ENCODE measurements around the gene CLTB. TPM values are rescaled to one million over a fixed set of nuclear protein-coding genes. Genes with fewer than 3 reads are reported as not detected.

Gene CLTB
- total RNA-seq, 1 experiment from 2014 or later = 58.6 TPM

DNA sequence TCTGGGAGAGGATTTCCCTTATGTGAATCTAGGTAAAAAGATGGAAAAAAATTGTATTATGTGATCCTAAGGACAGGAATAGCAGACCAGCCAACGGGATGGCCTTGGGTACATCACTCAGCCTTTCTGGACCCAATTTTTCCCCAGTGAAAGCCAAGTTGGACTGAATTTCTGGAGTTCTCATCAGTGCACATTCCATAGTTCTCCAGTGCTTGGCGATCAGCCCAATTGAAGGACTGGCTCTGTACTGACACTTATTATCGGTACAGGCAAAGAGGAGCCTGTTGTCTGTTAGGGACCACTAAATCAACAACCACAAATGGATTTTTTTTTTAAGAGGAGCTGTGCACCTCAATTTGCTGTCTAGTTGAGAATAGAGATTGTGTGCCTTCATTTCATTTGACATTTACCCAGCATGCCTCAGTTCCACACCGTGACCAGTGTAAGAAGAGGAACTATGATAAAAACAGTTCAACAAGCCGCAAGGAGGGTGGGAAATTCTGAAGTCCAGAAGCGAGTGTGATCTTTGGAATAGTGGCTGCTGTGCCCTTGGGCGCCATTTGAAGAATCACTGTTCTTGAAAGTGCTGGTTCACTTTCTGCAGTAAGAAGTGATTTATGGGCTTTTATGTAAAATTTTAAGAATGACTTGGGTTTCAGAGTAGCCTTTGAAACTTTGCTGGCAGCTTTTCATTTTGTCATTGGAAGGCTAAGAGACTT lies 43.1 kb downstream of the CLTB start:
- no peak for ATAC-seq
- no peaks in the 10 kb centered on the region for H4K20me1 ChIP-seq (ENCODE audit: insufficient read depth)
- CTCF ChIA-PET = no interaction called here
- no peak overlapping the region for H3K4me3 ChIP-seq (replicated peaks in 1 of 2; ENCODE audit: low read depth in 1 of 2, low read length in 2 of 2)
- H3K36me3 ChIP-seq (ENCODE audit: control insufficient read depth in 1 of 2, insufficient read depth in 2 of 2, low read length in 2 of 2) = peaks cover 0 to 3% of the 10 kb centered on the region in 2 experiments; a peak in 1 of 4 replicates
- DNase-seq (ENCODE audit: low read depth, low spot score) = no peak
- no peaks in the 10 kb centered on the region for H3K9me2 ChIP-seq (ENCODE audit: insufficient read depth)
- no peak overlapping the region for H3K9ac ChIP-seq (ENCODE audit: low read length)
- no peaks in the 10 kb centered on the region for H3K27me3 ChIP-seq (ENCODE audit: insufficient read depth, low read length)
- H2AFZ ChIP-seq (ENCODE audit: low read depth, low read length, poor library complexity, severe bottlenecking) = no peak overlapping the region
- no peak overlapping the region for H3K4me2 ChIP-seq (ENCODE audit: low read length)
- no peak for TF ChIP-seq ZNF274 (IDR thresholded peaks at IDR 0.05; ENCODE audit: low read depth, low read length)
- H3K9me3 ChIP-seq (ENCODE audit: control insufficient read depth in 1 of 2, insufficient read depth in 1 of 2, low read depth in 1 of 2, low read length in 2 of 2) = no peaks in the 10 kb centered on the region
- no peaks in the 10 kb centered on the region for H3K79me2 ChIP-seq (ENCODE audit: insufficient read depth, low read length)
- RAD21 ChIA-PET (ENCODE audit: low non-redundant PET in 1 of 2, low total read pairs in 2 of 2, uncharacterized antibody in 2 of 2, unreplicated experiment in 2 of 2) = no interaction called here
- no TSS peak for BruUV-seq (replicated peaks)
- H3K27ac ChIP-seq (ENCODE audit: low read depth, low read length) = no peak overlapping the region
- intact Hi-C loops (cut with micrococcal nuclease) = no loop called here
- POLR2A ChIA-PET = interaction anchor here (1.7 kb wide), 1 partner anchor 11 kb away, joined by 5 read pairs; the partner anchor contains the start of gene KIAA1191
- peaks cover 12 to 21% of the 10 kb centered on the region in 2 experiments for H3K4me1 ChIP-seq (ENCODE audit: control insufficient read depth in 1 of 2, insufficient read depth in 2 of 2, low read length in 2 of 2)

DNA sequence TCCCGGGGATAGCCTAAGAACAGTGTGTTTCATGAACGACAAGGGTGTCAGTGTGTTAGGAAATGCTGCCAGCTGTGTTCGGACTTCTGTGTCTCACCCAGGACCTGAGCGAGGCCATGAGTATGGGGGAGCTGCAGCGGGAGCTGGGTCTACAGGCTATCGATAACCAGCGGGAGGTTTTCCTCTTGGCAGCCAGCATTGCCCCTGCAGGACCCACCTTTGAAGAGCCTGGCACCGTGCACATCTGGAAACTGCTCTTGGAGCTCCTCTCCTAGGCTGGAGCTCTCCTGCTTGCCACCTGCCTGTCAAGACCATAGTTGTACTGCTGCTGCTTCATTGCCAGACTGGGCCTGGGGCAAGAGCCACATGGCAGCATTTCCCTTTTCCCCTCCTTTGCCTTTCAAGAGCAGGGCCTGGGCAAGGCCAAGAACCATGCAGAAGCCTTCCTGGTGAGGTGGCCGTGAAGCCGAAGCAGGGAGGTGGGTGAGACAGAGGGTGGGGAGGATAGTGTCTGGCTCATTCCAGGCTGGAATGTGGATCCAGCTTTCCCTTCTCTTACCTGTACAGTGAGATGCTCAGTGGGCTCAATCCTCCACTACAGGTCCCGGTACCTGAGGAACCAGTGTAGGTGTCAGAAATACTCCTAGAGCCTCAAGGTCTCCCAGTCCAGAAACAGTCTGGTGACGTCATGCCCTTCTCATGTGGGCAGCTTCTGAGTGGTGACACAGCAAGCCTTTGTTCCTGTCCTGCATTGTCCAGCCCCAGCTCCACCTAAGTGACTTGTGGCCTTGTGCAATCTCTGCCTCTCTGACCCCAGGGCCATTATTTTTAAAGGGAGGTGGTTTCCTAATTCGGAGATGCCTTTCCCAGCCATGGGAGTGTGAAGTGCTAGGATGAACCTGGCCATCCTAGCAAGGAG lies 44.5 kb downstream of the CLTB start:
- ChIA-PET RAD21 (ENCODE audit: low non-redundant PET in 1 of 2, low total read pairs in 2 of 2, uncharacterized antibody in 2 of 2, unreplicated experiment in 2 of 2) (no interaction called here), POLR2A (interaction anchor here (1.7 kb wide), 1 partner anchor 10 kb away, joined by 5 read pairs; the partner anchor contains the start of gene KIAA1191), CTCF (no interaction called here)
- Histone ChIP-seq H3K27ac (ENCODE audit: low read depth, low read length) (no peak overlapping the region), H3K9ac (ENCODE audit: low read length) (no peak overlapping the region), H3K79me2 (ENCODE audit: insufficient read depth, low read length) (no peaks in the 10 kb centered on the region), H3K4me1 (ENCODE audit: control insufficient read depth in 1 of 2, insufficient read depth in 2 of 2, low read length in 2 of 2) (peaks cover 12 to 21% of the 10 kb centered on the region in 2 experiments), H3K4me3 (replicated peaks in 1 of 2; ENCODE audit: low read depth in 1 of 2, low read length in 2 of 2) (no peak overlapping the region), H3K27me3 (ENCODE audit: insufficient read depth, low read length) (no peaks in the 10 kb centered on the region), H3K9me2 (ENCODE audit: insufficient read depth) (no peaks in the 10 kb centered on the region), H3K9me3 (ENCODE audit: control insufficient read depth in 1 of 2, insufficient read depth in 1 of 2, low read depth in 1 of 2, low read length in 2 of 2) (no peaks in the 10 kb centered on the region), H3K36me3 (ENCODE audit: control insufficient read depth in 1 of 2, insufficient read depth in 2 of 2, low read length in 2 of 2) (no peaks in the 10 kb centered on the region), H3K4me2 (ENCODE audit: low read length) (no peak overlapping the region), H4K20me1 (ENCODE audit: insufficient read depth) (no peaks in the 10 kb centered on the region), H2AFZ (ENCODE audit: low read depth, low read length, poor library complexity, severe bottlenecking) (no peak overlapping the region)
- DNase-seq (ENCODE audit: low read depth, low spot score) = no peak
- BruUV-seq (replicated peaks) = no TSS peak
- ATAC-seq = peak; percentile 55
- intact Hi-C loops (cut with micrococcal nuclease) = no loop called here
- TF ChIP-seq POLR2A (IDR thresholded peaks at IDR 0.05; ENCODE audit: borderline replicate concordance, extremely low read depth, insufficient read depth, insufficient read length) (no peak), CEBPB (IDR thresholded peaks at IDR 0.05; ENCODE audit: low read depth) (peak; percentile 69), EGR1 (IDR thresholded peaks at IDR 0.05; ENCODE audit: low read depth) (no peak)
- TF ChIP-seq, protein P1, sequence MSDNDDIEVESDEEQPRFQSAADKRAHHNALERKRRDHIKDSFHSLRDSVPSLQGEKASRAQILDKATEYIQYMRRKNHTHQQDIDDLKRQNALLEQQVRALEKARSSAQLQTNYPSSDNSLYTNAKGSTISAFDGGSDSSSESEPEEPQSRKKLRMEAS (IDR thresholded peaks at IDR 0.05) = 0 out of 2 replicates have a peak, but pooled peaks have one; percentile 17
